GM10248 (cell line): ENCODE results near the gene DYRK2.

ENCODE experiments used
- CTCF ChIA-PET: fragments of 300-600 bp; sonication (Branson Sonifier 250); formaldehyde crosslinking; extraction: SDS; loops from one replicate; lab custom pipeline; 2021; ENCODE audit warnings: antibody characterized with exemption; lab: Yijun Ruan, JAX
- POLR2A ChIA-PET: fragments of 350-650 bp; sonication (Branson Sonifier 250); formaldehyde crosslinking; extraction: SDS; loops from one replicate; lab custom pipeline; 2020; ENCODE audit warnings: antibody characterized with exemption; lab: Yijun Ruan, JAX
- DNase-seq: peaks from one replicate; pipeline ENCODE4 v3.0.0; 2012; ENCODE audit errors: extremely low spot score
- TF ChIP-seq, protein P1 (sequence below): IDR thresholded peaks from 2 replicates; pipeline ENCODE4 v1.5.1; 2012; ENCODE audit warnings: mild to moderate bottlenecking, low read depth; ENCODE audit errors: extremely low read depth, missing control alignments, control extremely low read depth

DYRK2 gene

GRCh38 chr12:67637718-67638117 lies 10.8 kb upstream of the DYRK2 start:
- ChIA-PET POLR2A (no interaction called here), CTCF (interaction anchor here (1.0 to 2.6 kb wide), 2 partner anchors 10 to 64 kb away, joined by 3 to 6 read pairs; partner anchors contain the start of gene DYRK2)
- DNase-seq, result no peak
- TF ChIP-seq, protein P1, sequence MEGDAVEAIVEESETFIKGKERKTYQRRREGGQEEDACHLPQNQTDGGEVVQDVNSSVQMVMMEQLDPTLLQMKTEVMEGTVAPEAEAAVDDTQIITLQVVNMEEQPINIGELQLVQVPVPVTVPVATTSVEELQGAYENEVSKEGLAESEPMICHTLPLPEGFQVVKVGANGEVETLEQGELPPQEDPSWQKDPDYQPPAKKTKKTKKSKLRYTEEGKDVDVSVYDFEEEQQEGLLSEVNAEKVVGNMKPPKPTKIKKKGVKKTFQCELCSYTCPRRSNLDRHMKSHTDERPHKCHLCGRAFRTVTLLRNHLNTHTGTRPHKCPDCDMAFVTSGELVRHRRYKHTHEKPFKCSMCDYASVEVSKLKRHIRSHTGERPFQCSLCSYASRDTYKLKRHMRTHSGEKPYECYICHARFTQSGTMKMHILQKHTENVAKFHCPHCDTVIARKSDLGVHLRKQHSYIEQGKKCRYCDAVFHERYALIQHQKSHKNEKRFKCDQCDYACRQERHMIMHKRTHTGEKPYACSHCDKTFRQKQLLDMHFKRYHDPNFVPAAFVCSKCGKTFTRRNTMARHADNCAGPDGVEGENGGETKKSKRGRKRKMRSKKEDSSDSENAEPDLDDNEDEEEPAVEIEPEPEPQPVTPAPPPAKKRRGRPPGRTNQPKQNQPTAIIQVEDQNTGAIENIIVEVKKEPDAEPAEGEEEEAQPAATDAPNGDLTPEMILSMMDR, result no peak

DNA sequence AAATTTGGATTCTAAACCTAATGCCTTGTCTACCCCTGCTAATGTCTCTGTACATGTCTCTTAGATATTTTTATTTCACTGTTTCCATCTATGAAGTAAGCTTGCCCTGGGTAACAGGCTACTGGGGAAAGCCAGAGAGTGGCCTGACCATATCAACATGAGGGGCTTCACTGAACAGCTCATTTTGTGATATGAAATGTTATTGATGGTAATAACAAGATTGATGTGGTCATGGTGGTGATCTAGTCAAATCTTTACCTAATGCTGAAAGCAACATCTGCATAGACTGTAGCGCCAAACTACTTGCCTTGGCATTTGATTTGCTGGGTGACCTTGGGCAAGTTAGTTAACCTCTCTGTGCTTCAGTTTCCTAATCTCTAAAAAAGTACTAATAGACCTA lies 9.9 kb upstream of the DYRK2 start:
- no peak for DNase-seq
- TF ChIP-seq, protein P1, result no peak
- POLR2A ChIA-PET, result no interaction called here
- CTCF ChIA-PET, result interaction anchor here (1.0 to 2.6 kb wide), 4 partner anchors 8 to 283 kb away, joined by 3 to 6 read pairs (median 4); partner anchors contain the start of gene DYRK2

GRCh38 chr12:67640863-67641262 lies 7.7 kb upstream of the DYRK2 start:
- ChIA-PET POLR2A (no interaction called here), CTCF (no interaction called here)
- DNase-seq, result no peak
- TF ChIP-seq, protein P1, result no peak

GRCh38 chr12:67645126-67645525 lies 3.4 kb upstream of the DYRK2 start:
- CTCF ChIA-PET, result interaction anchor here (1.2 kb wide), 1 partner anchor 10 kb away, joined by 3 read pairs; no protein-coding TSS in a partner anchor
- TF ChIP-seq, protein P1, result no peak
- POLR2A ChIA-PET, result no interaction called here
- DNase-seq, result no peak

GRCh38 chr12:67645601-67646000 lies 2.9 kb upstream of the DYRK2 start:
- no peak for DNase-seq
- ChIA-PET POLR2A (no interaction called here), CTCF (interaction anchor here (1.2 to 1.4 kb wide), 2 partner anchors 10 to 15 kb away, joined by 3 read pairs; no protein-coding TSS in a partner anchor)
- TF ChIP-seq, protein P1, result no peak

DNA sequence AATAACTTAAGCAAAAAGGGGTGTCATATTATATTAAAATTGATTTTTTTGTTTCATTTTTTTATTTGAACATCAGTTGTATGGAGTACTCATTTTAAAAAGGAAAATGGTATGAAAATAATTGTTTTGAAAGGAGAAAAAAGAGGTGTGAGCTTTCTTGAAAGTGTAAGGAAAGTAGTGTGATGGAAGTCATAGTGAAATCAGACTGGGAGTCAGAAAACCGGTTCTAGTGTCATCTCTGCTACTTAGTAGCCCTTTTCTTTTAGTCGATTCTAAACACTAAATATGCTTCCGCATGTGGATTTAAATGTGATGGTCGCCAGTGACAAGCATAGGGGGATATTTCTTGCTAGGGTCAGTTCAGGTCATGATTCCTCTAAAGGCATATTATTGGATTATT lies 1.8 kb upstream of the DYRK2 start:
- no peak for DNase-seq
- TF ChIP-seq, protein P1, result no peak
- ChIA-PET POLR2A (no interaction called here), CTCF (interaction anchor here (1.4 kb wide), 1 partner anchor 16 kb away, joined by 3 read pairs; no protein-coding TSS in a partner anchor)
